Activated T-helper 2 cell treated with anti-CD3 and anti-CD28 coated beads, Interferon-gamma antibody, Interleukin-2, Interleukin-4, amounts not matched to agents 10 μg/mL and 5 μg/mL and 100 μg/mL, durations not matched to agents 14 hours and 24 hours and 36 hours (primary cell): ENCODE data around the gene MTMR6. TPM values are rescaled to one million over a fixed set of nuclear protein-coding genes. Genes with fewer than 3 reads are reported as not detected.

Source experiments
- DNase-seq: peaks from one replicate; pipeline ENCODE4 v3.0.0; 2021; ENCODE audit warnings: low spot score
- H3K27ac Mint-ChIP-seq: one replicate; pipeline ENCODE4 v1.8.0; 2021; ENCODE audit warnings: mixed read lengths
- H3K27me3 Mint-ChIP-seq: one replicate; pipeline ENCODE4 v1.8.0; 2021; ENCODE audit warnings: low read depth, mixed read lengths
- H3K36me3 Mint-ChIP-seq: one replicate; pipeline ENCODE4 v1.8.0; 2021; ENCODE audit warnings: low read depth, mixed read lengths
- H3K4me1 Mint-ChIP-seq: one replicate; pipeline ENCODE4 v1.8.0; 2021; ENCODE audit warnings: low read depth, mixed read lengths
- H3K4me3 Mint-ChIP-seq: one replicate; pipeline ENCODE4 v1.8.0; 2021; ENCODE audit warnings: low read depth, mild to moderate bottlenecking, moderate library complexity, mixed read lengths
- H3K9me3 Mint-ChIP-seq: one replicate; pipeline ENCODE4 v1.8.0; 2021; ENCODE audit warnings: mixed read lengths
- intact Hi-C: fragments of 100-400 bp; cut with micrococcal nuclease; formaldehyde crosslinking; loops from one replicate; pipeline ENCODE4 v1.15.1; 2023
- total RNA-seq: library from RNA; stranded (reverse); gene quantifications from 2 replicates; pipeline ENCODE4 v1.2.3, GENCODE V29; 2022

Gene MTMR6
- total RNA-seq, 1 donor from 2014 or later, result 16.5 TPM

GRCh38 chr13:25204863-25205262, 82.4 kb downstream of the MTMR6 start:
- Mint-ChIP-seq H3K4me1 (no peaks in the 10 kb centered on the region), H3K4me3 (no peak overlapping the region), H3K9me3 (no peaks in the 10 kb centered on the region), H3K27me3 (peaks cover 6% of the 10 kb centered on the region), H3K27ac (no peak overlapping the region), H3K36me3 (no peaks in the 10 kb centered on the region)
- intact Hi-C loops, result no loop called here
- no peak for DNase-seq

DNA sequence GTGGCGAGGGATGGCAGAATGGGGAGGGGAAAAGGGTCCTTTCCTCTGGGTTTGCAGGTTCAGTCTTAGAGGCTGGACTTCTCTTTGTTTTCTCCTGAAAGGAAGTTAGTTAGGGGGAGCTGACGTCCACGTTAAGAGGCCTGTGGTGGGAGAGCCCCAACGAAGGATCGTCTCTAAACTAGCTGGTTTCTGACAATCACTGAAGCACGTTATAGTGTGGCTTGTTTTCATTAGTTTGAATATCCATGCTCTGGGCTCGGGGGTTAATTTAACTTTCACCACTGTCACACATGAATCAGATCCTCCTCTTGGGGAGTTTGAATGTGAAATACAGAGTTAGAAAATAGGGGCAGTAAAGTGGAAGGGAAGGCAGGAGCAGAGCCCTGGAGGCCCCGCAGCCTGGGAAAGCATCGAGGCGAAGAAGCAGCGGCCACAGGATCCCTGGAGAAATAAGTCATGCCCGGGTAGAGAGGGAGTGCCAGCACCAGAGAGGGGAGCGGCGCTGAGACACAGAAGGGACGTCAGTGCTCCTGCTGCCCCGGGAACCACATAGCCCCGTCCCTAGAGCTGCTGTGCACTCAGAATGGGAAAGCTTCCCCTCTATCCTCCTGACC, 84.1 kb downstream of the MTMR6 start:
- intact Hi-C loops, result no loop called here
- H3K4me3 Mint-ChIP-seq, result no peak overlapping the region
- no peaks in the 10 kb centered on the region for H3K9me3 Mint-ChIP-seq
- peaks cover 6% of the 10 kb centered on the region for H3K27me3 Mint-ChIP-seq
- H3K36me3 Mint-ChIP-seq, result no peaks in the 10 kb centered on the region
- no peak for DNase-seq
- no peaks in the 10 kb centered on the region for H3K4me1 Mint-ChIP-seq
- no peak overlapping the region for H3K27ac Mint-ChIP-seq

- Mint-ChIP-seq H3K27ac (no peak overlapping the region), H3K4me1 (no peaks in the 10 kb centered on the region), H3K36me3 (no peaks in the 10 kb centered on the region), H3K9me3 (no peaks in the 10 kb centered on the region), H3K27me3 (peaks cover 6% of the 10 kb centered on the region), H3K4me3 (no peak overlapping the region)
- intact Hi-C loops, result no loop called here
- DNase-seq, result no peak
These were observed 86.5 kb downstream of the MTMR6 start for GRCh38 chr13:25200783-25201182.

DNA sequence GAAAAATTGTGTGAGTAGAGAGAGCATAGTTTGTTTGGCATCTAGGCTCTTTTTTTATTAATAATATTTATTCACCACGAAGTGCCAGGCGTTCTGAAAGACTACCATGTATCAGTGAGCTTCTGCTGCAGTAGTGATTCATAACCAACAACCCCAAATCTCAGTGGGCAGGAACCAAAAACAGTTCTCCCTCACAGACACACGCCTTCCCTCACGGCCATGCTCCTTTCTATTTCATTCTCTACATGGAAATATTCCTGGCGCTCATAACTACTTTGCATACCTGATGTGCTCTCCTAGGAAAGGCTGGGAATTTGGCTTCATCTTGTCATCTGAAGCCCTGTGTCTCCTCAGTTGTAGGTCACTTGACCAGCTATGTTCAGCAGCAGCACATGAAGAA, 88.6 kb downstream of the MTMR6 start:
- no peak overlapping the region for H3K27ac Mint-ChIP-seq
- DNase-seq, result no peak
- no peaks in the 10 kb centered on the region for H3K36me3 Mint-ChIP-seq
- H3K9me3 Mint-ChIP-seq, result no peaks in the 10 kb centered on the region
- H3K4me3 Mint-ChIP-seq, result no peak overlapping the region
- intact Hi-C loops, result no loop called here
- peaks cover under 1% of the 10 kb centered on the region for H3K27me3 Mint-ChIP-seq
- H3K4me1 Mint-ChIP-seq, result no peaks in the 10 kb centered on the region

DNA sequence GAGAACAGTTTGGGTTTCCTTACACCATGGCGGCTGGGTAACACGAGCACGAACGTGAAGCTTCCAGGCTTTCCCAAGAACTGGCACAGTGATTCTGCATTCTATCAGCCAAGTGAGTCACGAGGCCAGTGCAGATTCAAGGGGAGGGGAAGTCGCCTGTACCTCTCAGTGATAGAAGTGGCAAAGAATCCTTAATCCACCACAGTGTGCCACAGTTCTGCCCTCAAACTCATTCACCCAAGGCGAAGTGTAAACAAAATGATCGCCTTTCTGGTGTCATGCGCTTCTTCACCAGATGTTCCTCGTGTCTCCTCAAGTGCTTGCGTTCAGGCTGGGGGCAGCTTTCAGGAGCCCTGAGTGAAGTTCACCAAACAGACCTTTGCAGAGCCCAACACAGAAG, 90.3 kb downstream of the MTMR6 start:
- Mint-ChIP-seq H3K4me1 (no peaks in the 10 kb centered on the region), H3K36me3 (no peaks in the 10 kb centered on the region), H3K4me3 (no peak overlapping the region), H3K9me3 (no peaks in the 10 kb centered on the region), H3K27me3 (no peaks in the 10 kb centered on the region), H3K27ac (no peak overlapping the region)
- intact Hi-C loops, result no loop called here
- DNase-seq, result no peak

Other genes with a start within 250 kb of the MTMR6 start
- 0.23 and 0.39 TPM in 2 replicates for gene PABPC3, start 191.4 kb downstream of the MTMR6 start, total RNA-seq
- gene AMER2, start 115.2 kb downstream of the MTMR6 start, total RNA-seq, result not detected in 2 replicates
- gene NUP58, start 14.1 kb upstream of the MTMR6 start, total RNA-seq, result 129 and 131 TPM in 2 replicates
- 0.11 and 0.16 TPM in 2 replicates for gene ATP8A2, start 84.5 kb upstream of the MTMR6 start, total RNA-seq